ENCODE data around the gene RRAD.

The RRAD gene

DNA sequence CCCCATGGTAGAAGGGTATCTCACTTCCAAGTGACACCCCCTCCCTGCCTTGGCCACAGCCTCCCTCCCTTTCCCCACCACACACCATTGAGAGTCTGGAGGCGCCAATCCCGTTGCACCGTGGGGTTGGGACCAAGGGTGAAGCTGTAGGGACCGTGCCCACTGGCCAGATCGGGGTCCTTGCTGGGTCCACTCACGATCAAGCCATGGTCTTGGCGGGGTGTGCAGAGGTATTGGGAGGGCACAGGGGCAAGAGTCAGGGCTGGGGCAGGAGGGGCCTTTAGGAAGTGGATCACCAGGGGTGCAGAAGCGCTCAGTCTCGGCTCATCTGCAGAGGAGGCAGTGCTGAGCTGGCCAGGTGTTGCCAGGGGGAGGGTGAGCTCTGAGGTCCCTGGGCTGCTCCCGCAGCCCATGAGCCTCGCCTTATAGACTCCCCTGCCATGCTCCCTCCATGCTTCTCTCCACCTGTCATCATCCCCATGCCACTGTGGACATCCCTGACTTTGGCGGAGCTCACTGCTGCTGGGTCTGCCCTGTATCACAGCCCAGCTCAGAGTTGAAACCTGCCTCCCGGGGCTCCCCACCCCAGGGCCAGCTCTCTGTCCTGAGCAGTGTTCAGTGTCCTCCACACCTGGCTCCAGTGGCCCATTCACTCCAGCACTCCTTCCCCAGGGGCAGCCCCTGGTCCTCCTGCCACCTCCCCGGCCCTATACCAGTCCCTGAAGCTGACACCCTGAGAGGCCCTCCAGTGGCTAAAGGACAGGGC, 15.0 kb downstream of the RRAD start:
- Histone ChIP-seq H3K27me3 (replicated peaks; ENCODE audit: control insufficient read depth, insufficient read depth, low read length, poor library complexity, severe bottlenecking) (no peaks in the 10 kb centered on the region), H3K4me3 (ENCODE audit: insufficient read depth, low read depth, low read length, poor library complexity, severe bottlenecking) (no peak overlapping the region), H3K4me1 (ENCODE audit: control insufficient read depth, insufficient read depth, low read length, poor library complexity, severe bottlenecking) (no peaks in the 10 kb centered on the region), H3K27ac (ENCODE audit: insufficient read depth, low read length, poor library complexity, severe bottlenecking) (no peak overlapping the region), H3K36me3 (ENCODE audit: control insufficient read depth, insufficient read depth, low read length) (no peaks in the 10 kb centered on the region), H3K9me3 (ENCODE audit: control insufficient read depth, low read length) (no peaks in the 10 kb centered on the region)
- no peak for DNase-seq

- Histone ChIP-seq H3K27ac (ENCODE audit: insufficient read depth, low read length, poor library complexity, severe bottlenecking) (no peak overlapping the region), H3K9me3 (ENCODE audit: control insufficient read depth, low read length) (no peaks in the 10 kb centered on the region), H3K27me3 (replicated peaks; ENCODE audit: control insufficient read depth, insufficient read depth, low read length, poor library complexity, severe bottlenecking) (no peaks in the 10 kb centered on the region), H3K4me1 (ENCODE audit: control insufficient read depth, insufficient read depth, low read length, poor library complexity, severe bottlenecking) (no peaks in the 10 kb centered on the region), H3K4me3 (ENCODE audit: insufficient read depth, low read depth, low read length, poor library complexity, severe bottlenecking) (no peak overlapping the region), H3K36me3 (ENCODE audit: control insufficient read depth, insufficient read depth, low read length) (no peaks in the 10 kb centered on the region)
- no peak for DNase-seq
Measured at GRCh38 chr16:66908762-66909559, 16.4 kb downstream of the RRAD start.

DNA sequence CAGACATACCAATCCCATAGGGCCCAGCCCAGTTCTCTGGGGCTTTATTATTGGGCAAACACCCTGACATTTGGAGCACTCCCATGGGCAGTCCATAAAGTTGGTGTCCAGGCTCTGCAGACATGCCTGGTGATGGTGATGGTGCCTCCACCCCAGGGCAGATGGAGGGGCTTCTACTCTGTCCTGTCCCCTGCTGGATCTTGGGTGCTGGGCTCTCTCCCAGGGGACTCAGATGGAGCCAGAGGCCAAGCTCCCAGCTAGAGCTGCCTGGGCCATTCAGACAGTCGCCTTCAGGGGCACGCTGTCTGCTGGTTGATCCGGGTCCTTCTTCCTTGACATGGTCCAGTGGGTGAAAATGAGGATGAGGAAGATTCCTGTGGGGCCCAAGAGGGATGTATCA, 17.2 kb downstream of the RRAD start:
- Histone ChIP-seq H3K4me3 (ENCODE audit: insufficient read depth, low read depth, low read length, poor library complexity, severe bottlenecking) (no peak overlapping the region), H3K27ac (ENCODE audit: insufficient read depth, low read length, poor library complexity, severe bottlenecking) (no peak overlapping the region), H3K27me3 (replicated peaks; ENCODE audit: control insufficient read depth, insufficient read depth, low read length, poor library complexity, severe bottlenecking) (no peaks in the 10 kb centered on the region), H3K36me3 (ENCODE audit: control insufficient read depth, insufficient read depth, low read length) (no peaks in the 10 kb centered on the region), H3K9me3 (ENCODE audit: control insufficient read depth, low read length) (no peaks in the 10 kb centered on the region), H3K4me1 (ENCODE audit: control insufficient read depth, insufficient read depth, low read length, poor library complexity, severe bottlenecking) (no peaks in the 10 kb centered on the region)
- DNase-seq = no peak

DNA sequence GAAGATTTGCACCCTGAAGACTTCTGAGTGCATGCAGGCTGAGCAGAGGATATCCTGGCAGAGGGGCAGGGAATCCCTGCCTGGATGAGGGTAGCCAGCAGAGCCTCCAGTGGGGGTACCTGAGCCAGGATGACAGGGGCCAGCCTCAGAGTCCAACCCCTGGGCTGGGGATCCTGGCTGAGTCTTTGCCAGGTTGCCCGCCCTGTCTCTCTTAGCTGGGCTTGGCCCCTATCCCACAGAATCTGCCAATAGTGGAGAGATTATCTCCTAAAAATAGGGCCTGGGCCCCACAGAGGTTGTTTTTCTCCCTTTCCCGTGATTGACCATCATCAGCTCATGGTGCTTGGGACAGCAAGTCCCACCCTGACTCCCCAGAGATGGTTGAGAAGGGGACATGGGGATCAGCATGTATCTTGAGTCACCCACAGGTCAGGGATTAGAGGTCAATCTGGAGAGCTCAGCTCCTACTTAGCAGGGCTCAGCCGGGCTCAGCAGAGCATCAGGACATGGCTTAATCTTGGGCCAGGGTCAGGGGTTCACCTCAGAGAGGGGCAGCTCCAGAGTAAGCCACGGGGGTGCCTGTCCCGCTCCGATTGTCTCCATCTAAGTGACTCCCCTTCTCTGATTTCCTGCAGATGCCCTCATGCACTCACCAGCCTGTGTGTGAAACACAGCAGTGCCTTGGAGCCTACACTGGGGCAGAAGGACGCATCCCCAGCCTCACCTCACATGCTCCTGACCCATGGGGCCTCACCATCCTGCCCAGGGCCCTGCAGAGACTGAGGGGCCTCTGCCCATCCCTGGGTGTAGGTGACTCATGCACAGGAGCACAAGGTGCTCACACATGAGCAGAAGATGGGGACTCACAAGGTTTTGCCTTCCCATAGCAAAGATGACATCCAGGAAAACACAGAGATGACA, 18.2 kb downstream of the RRAD start:
- H3K36me3 ChIP-seq (ENCODE audit: control insufficient read depth, insufficient read depth, low read length) = no peaks in the 10 kb centered on the region
- H3K27ac ChIP-seq (ENCODE audit: insufficient read depth, low read length, poor library complexity, severe bottlenecking) = no peak overlapping the region
- H3K27me3 ChIP-seq (replicated peaks; ENCODE audit: control insufficient read depth, insufficient read depth, low read length, poor library complexity, severe bottlenecking) = no peaks in the 10 kb centered on the region
- no peaks in the 10 kb centered on the region for H3K9me3 ChIP-seq (ENCODE audit: control insufficient read depth, low read length)
- DNase-seq = no peak
- no peaks in the 10 kb centered on the region for H3K4me1 ChIP-seq (ENCODE audit: control insufficient read depth, insufficient read depth, low read length, poor library complexity, severe bottlenecking)
- no peak overlapping the region for H3K4me3 ChIP-seq (ENCODE audit: insufficient read depth, low read depth, low read length, poor library complexity, severe bottlenecking)

DNA sequence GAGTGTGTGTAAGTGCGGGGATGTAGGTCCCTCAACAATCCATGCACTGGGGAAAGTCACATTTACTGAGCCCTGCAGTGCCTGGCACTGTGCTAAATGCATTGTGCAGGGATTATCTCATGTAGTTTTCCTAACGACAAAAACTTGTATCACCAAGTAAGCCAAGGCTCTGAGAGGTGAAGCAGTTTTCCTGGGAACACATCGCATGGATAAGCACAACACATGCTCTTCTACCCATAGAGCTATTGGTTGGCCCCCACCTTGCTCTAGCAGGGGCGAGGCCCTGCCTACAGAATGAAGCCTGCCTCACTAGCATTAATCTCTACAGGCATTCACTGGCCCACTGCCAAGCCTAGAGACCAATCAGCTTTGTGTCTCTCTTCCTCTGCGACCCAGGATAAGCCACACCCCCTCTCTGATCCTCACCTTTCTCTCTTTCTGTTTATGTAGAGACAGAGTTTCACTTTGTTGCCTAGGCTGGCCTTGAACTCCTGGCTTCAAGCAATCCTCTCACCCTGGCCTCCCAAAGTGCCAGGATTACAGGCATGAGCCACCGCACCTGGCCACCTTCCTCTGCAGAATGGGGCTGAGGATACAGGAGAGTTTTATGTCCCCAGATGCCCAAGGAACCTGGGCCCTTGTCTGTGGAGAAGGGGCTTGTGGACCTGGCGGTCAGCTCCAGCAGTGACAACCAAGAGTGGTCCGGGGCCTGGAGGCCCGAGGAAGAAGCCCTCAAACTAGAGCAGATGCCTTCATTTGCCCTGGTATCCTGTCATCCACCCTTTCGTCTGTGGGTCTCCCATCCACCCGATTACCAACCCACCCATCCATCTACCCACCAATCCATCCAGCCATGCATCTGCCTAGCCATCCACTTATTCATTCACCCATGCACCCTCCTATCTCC, 19.4 kb downstream of the RRAD start:
- H3K4me1 ChIP-seq (ENCODE audit: control insufficient read depth, insufficient read depth, low read length, poor library complexity, severe bottlenecking) = no peaks in the 10 kb centered on the region
- no peaks in the 10 kb centered on the region for H3K36me3 ChIP-seq (ENCODE audit: control insufficient read depth, insufficient read depth, low read length)
- no peak overlapping the region for H3K4me3 ChIP-seq (ENCODE audit: insufficient read depth, low read depth, low read length, poor library complexity, severe bottlenecking)
- no peak overlapping the region for H3K27ac ChIP-seq (ENCODE audit: insufficient read depth, low read length, poor library complexity, severe bottlenecking)
- DNase-seq = peak in 1 of 3 donors; percentile 6
- no peaks in the 10 kb centered on the region for H3K9me3 ChIP-seq (ENCODE audit: control insufficient read depth, low read length)
- no peaks in the 10 kb centered on the region for H3K27me3 ChIP-seq (replicated peaks; ENCODE audit: control insufficient read depth, insufficient read depth, low read length, poor library complexity, severe bottlenecking)

GRCh38 chr16:66904846-66905632, 20.3 kb downstream of the RRAD start:
- Histone ChIP-seq H3K4me1 (ENCODE audit: control insufficient read depth, insufficient read depth, low read length, poor library complexity, severe bottlenecking) (no peaks in the 10 kb centered on the region), H3K27me3 (replicated peaks; ENCODE audit: control insufficient read depth, insufficient read depth, low read length, poor library complexity, severe bottlenecking) (no peaks in the 10 kb centered on the region), H3K4me3 (ENCODE audit: insufficient read depth, low read depth, low read length, poor library complexity, severe bottlenecking) (no peak overlapping the region), H3K27ac (ENCODE audit: insufficient read depth, low read length, poor library complexity, severe bottlenecking) (no peak overlapping the region), H3K36me3 (ENCODE audit: control insufficient read depth, insufficient read depth, low read length) (no peaks in the 10 kb centered on the region), H3K9me3 (ENCODE audit: control insufficient read depth, low read length) (no peaks in the 10 kb centered on the region)
- DNase-seq = no peak

- H3K27me3 ChIP-seq (replicated peaks; ENCODE audit: control insufficient read depth, insufficient read depth, low read length, poor library complexity, severe bottlenecking) = no peaks in the 10 kb centered on the region
- DNase-seq = no peak
Measured at GRCh38 chr16:66904428-66904845, 20.9 kb downstream of the RRAD start.

GRCh38 chr16:66903544-66904427, 21.5 kb downstream of the RRAD start:
- H3K27me3 ChIP-seq (replicated peaks; ENCODE audit: control insufficient read depth, insufficient read depth, low read length, poor library complexity, severe bottlenecking) = no peaks in the 10 kb centered on the region
- H3K27ac ChIP-seq (ENCODE audit: insufficient read depth, low read length, poor library complexity, severe bottlenecking) = no peak overlapping the region
- no peak for DNase-seq
- H3K4me1 ChIP-seq (ENCODE audit: control insufficient read depth, insufficient read depth, low read length, poor library complexity, severe bottlenecking) = no peaks in the 10 kb centered on the region
- H3K9me3 ChIP-seq (ENCODE audit: control insufficient read depth, low read length) = no peaks in the 10 kb centered on the region
- no peaks in the 10 kb centered on the region for H3K36me3 ChIP-seq (ENCODE audit: control insufficient read depth, insufficient read depth, low read length)
- H3K4me3 ChIP-seq (ENCODE audit: insufficient read depth, low read depth, low read length, poor library complexity, severe bottlenecking) = no peak overlapping the region

More at GRCh38 chr16:66904428-66904845, 20.9 kb downstream of the RRAD start:
- no peaks in the 10 kb centered on the region for H3K4me1 ChIP-seq (ENCODE audit: control insufficient read depth, insufficient read depth, low read length, poor library complexity, severe bottlenecking)
- H3K4me3 ChIP-seq (ENCODE audit: insufficient read depth, low read depth, low read length, poor library complexity, severe bottlenecking) = no peak overlapping the region
- H3K9me3 ChIP-seq (ENCODE audit: control insufficient read depth, low read length) = no peaks in the 10 kb centered on the region
- H3K36me3 ChIP-seq (ENCODE audit: control insufficient read depth, insufficient read depth, low read length) = no peaks in the 10 kb centered on the region
- H3K27ac ChIP-seq (ENCODE audit: insufficient read depth, low read length, poor library complexity, severe bottlenecking) = no peak overlapping the region

All from effector memory CD4-positive, alpha-beta T cell (primary cell).